AG09319 (cell line): ENCODE results near the gene FAM171A1.
A peak's percentile ranks its signal among the peaks of the same experiment; 100 is the strongest.

Experiments used
- DNase-seq: peaks from one replicate; pipeline ENCODE4 v3.0.0-alpha.2; 2010; ENCODE audit warnings: low read depth; ENCODE audit errors: extremely low read depth
- CTCF ChIP-seq: IDR thresholded peaks from 2 replicates; pipeline ENCODE4 v1.5.1; 2011; ENCODE audit warnings: low read depth, mild to moderate bottlenecking, inconsistent platforms, low read length, moderate library complexity

The FAM171A1 gene

GRCh38 chr10:15252396-15252795, 118.7 kb downstream of the FAM171A1 start:
- TF ChIP-seq CTCF: no peak
- DNase-seq: no peak

- TF ChIP-seq CTCF: no peak
- DNase-seq: no peak
These were observed 119.2 kb downstream of the FAM171A1 start for GRCh38 chr10:15251791-15252380.

GRCh38 chr10:15245530-15245929, 125.6 kb downstream of the FAM171A1 start:
- peak; percentile 25 for TF ChIP-seq CTCF
- DNase-seq: no peak

- TF ChIP-seq CTCF: no peak
- DNase-seq: no peak
These were observed 126.4 kb downstream of the FAM171A1 start for GRCh38 chr10:15244635-15245197.

- TF ChIP-seq CTCF: no peak
- no peak for DNase-seq
These were observed 128.7 kb downstream of the FAM171A1 start for GRCh38 chr10:15242261-15242840.

GRCh38 chr10:15241306-15241705, 129.8 kb downstream of the FAM171A1 start:
- TF ChIP-seq CTCF: no peak
- no peak for DNase-seq

- no peak for DNase-seq
- no peak for TF ChIP-seq CTCF
These were observed 132.3 kb downstream of the FAM171A1 start for GRCh38 chr10:15238555-15239335.
